Heart left ventricle (tissue), 13 donors: Measurements from ENCODE around the gene AHDC1.

Experiments
- POLR2A ChIP-seq, 2 donors: fragments of 450-650 bp; IDR thresholded peaks; one replicate each; pipeline ENCODE4 v1.6.1; 2017; ENCODE audit warnings: antibody characterized with exemption in 2 of 2, mild to moderate bottlenecking in 2 of 2, moderate library complexity in 2 of 2
- TF ChIP-seq, protein P1 (sequence below), 12 donors: fragments of 200-600 bp; sonication (generic) in 4 of 12; IDR thresholded peaks; one replicate each; pipeline versions ENCODE4 v1.5.0 to v1.8.0; 2018 to 2022; ENCODE audit warnings: antibody characterized with exemption in 12 of 12, mild to moderate bottlenecking in 5 of 12
- donor health status: ischemic (EF 13 %, LVEDD 7.1; RV severe dilation, severe dysfunction).
- donor health status: DM: no; HTN: yes; CAD: no.
- donor health status: DM: no; HTN: no; CAD: no.
- donor health status: ischemic (EF 25% LVEDD 6.9; RV normal size, moderate dysfunction).
- donor health status: ischemic (EF 25% LVEDD 5.7; RV mildly dilated, moderate dysfunction).
- donor health status: ischemic (EF 35%, LVEDD 5.7; RV mildly dilated, moderate dysfunction).
- donor health status: nonischemic (EF 11% LVEDD 7.7; RV severe dilation, severe dysfunction).
- donor health status: DM: yes; HTN: yes; CAD: no.
- donor health status: PGD.
- donor health status: ischemic (EF 29% LVEDD 5.4; RV normal size, mild dysfunction).
- donor health status: nonischemic (EF 23%, LVEDD 6.1; RV moderate dilation, normal function).

GRCh38 chr1:27562021-27562420, 41.9 kb downstream of the AHDC1 start:
- TF ChIP-seq, protein P1, sequence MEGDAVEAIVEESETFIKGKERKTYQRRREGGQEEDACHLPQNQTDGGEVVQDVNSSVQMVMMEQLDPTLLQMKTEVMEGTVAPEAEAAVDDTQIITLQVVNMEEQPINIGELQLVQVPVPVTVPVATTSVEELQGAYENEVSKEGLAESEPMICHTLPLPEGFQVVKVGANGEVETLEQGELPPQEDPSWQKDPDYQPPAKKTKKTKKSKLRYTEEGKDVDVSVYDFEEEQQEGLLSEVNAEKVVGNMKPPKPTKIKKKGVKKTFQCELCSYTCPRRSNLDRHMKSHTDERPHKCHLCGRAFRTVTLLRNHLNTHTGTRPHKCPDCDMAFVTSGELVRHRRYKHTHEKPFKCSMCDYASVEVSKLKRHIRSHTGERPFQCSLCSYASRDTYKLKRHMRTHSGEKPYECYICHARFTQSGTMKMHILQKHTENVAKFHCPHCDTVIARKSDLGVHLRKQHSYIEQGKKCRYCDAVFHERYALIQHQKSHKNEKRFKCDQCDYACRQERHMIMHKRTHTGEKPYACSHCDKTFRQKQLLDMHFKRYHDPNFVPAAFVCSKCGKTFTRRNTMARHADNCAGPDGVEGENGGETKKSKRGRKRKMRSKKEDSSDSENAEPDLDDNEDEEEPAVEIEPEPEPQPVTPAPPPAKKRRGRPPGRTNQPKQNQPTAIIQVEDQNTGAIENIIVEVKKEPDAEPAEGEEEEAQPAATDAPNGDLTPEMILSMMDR (IDR thresholded peaks at IDR 0.05): no peak
- TF ChIP-seq POLR2A (IDR thresholded peaks at IDR 0.05): no peak
